ENCODE results near the gene DNAJC16.
"Not testable (repeated sequence)": the region's sequence is repeated elsewhere in the genome, so short reads cannot be mapped to it uniquely, and the experiment has no call there.

DNAJC16 gene

DNA sequence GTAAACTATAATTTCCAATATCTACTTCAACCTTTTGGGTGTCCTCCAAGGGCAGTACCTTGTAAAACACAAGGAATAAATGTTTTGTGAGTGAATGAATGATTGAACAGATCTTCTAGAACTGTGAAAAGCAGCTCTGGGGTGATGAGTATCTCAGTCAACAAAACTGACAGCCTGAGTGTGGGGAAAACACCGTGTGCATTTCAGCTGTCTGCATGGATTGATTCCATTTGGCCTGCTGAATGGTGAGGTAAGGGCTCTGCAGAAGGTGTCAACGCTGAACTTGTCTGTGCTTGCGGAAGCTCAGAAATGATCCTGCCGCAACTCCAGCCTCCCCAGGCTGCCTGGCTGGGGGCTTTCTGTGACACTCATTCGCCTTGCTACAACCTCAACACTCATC lies 65.6 kb downstream of the DNAJC16 start:
- 85% methylated on average over 5 of the region's 5 CpGs for WGBS
- no peaks in the 10 kb centered on the region for H3K4me1 ChIP-seq (ENCODE audit: insufficient read depth, low read length)

DNA sequence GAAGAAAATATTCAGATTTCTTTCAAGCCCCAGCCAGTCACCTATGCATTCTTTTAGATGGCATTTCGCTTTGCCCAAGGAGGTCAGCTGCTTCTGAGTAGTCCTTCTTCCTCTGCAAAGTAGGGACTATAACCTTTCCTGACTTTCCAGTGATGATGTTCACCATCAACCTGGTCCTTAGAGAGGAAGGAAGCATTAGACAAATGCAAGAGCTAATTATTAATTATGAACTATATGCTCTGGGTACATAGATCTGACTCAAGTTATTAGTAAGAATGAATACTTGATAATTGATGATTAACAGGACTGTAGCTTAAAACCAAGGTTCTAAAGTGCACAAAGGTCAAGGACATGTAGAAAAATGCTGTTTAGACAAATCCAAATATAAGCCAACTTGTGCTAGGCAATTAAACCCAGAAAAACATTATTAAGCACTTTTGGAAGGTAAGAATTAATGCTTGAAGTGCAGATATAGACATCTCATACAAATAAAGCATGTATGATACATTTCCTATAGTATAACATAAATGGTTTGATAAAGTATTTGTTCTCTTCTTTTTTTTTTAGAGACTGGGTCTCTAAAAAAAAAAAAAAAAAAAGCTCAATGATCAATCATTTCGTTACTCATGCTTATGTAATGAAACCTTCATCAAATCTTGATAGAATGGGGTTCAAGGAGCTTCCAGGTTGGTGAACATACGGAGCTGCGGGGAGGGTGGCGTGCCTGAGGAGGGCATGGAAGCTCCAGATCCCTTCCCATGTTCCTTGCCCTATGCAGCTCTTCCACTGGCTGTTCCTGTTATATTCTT lies 69.4 kb downstream of the DNAJC16 start:
- WGBS: 96% methylated on average over 4 of the region's 5 CpGs
- H3K9me3 ChIP-seq (ENCODE audit: insufficient read depth, low read depth, low read length): no peaks in the 10 kb centered on the region

More for the DNA sequence above, 65.6 kb downstream of the DNAJC16 start:
- peaks cover 3% of the 10 kb centered on the region; the same call in 1 of the 2 replicates for H3K36me3 ChIP-seq (ENCODE audit: insufficient read depth, low read length)
- no peaks in the 10 kb centered on the region for H3K27me3 ChIP-seq (ENCODE audit: insufficient read depth, low read length)
- no peak overlapping the region for H3K4me3 ChIP-seq (ENCODE audit: low read length)
- H3K9ac ChIP-seq (ENCODE audit: low read depth, low read length): no peak overlapping the region
- no peak overlapping the region for H3K27ac ChIP-seq (ENCODE audit: low read depth, low read length)
- H3K9me3 ChIP-seq (ENCODE audit: insufficient read depth, low read depth, low read length): no peaks in the 10 kb centered on the region

DNA sequence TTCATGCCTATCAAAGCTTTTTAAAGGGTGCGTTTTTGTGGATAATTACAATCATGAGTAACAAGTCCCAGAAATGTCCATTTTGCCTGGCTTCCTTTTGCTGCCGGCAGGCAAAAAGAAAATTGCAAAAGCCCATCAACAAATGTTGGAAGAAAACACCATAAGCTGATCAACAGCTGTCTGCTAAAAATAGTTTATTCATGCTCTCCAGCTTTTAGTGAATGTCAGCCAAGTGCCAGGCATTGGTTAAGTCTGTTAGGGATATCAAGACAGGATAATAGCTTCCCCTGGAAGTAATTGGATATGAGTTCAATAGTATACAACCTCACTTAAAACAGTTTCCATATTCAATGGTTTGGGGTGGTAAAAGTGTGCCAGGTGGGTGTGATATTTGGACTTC lies 71.8 kb downstream of the DNAJC16 start:
- no peaks in the 10 kb centered on the region for H3K36me3 ChIP-seq (ENCODE audit: insufficient read depth, low read length)
- H3K4me3 ChIP-seq (ENCODE audit: low read length): no peak overlapping the region
- 97% methylated on average over 2 of the region's 2 CpGs for WGBS

More for the DNA sequence above, 69.4 kb downstream of the DNAJC16 start:
- Histone ChIP-seq H3K36me3 (ENCODE audit: insufficient read depth, low read length) (no peaks in the 10 kb centered on the region), H3K4me3 (ENCODE audit: low read length) (no peak overlapping the region), H3K9ac (ENCODE audit: low read depth, low read length) (no peak overlapping the region), H3K27me3 (ENCODE audit: insufficient read depth, low read length) (0 out of 2 replicates have a peak, but pooled peaks cover 2% of the 10 kb centered on the region), H3K4me1 (ENCODE audit: insufficient read depth, low read length) (no peaks in the 10 kb centered on the region), H3K27ac (ENCODE audit: low read depth, low read length) (no peak overlapping the region)

DNA sequence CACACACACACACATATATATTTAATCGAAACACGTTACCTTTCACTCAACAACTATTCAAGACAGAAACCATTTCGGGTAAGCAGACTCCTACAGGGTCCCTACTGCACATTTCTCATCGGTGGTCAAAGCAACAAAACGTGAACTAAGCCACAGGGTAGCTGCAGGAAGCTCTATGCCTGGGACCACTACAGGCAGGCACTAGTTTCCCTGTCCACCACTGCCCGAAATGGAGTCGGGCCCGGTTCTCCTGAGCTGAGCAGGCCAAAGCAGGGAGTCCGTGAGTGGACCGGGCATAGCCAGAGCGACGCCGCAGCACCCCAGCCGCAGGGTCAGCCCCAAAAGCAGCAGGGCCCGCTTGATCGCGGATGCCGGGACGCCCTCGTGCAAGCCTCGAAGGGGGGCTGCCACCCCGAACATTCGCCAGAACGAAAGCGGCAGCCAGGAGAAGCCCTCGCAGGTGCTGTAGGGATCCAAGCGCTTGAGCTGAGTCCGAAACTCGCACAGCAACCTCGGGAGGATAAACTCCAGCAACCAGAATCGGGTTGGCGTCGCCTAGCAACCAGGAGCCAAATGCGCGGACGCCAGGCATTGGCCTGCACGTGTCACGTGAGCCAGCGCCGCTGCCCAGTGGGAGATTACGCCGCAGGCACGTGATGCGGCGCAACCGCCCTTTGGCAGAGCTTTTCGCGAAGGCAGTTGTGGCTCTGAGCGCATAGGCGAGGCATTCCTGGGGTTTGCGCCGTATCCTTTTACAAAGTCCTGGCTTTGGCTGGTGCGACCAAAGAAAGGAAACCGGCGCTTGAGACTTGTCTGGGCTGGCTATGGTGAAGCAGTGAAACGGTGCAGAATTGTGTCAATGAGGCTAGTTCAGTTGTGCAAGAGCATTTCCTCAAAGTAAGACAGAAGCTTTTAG lies 76.7 kb downstream of the DNAJC16 start:
- Histone ChIP-seq H3K27ac (ENCODE audit: low read depth, low read length) (no peak overlapping the region), H3K4me3 (ENCODE audit: low read length) (peak overlapping the region; percentile 57), H3K36me3 (ENCODE audit: insufficient read depth, low read length) (no peaks in the 10 kb centered on the region), H3K4me1 (ENCODE audit: insufficient read depth, low read length) (no peaks in the 10 kb centered on the region), H3K27me3 (ENCODE audit: insufficient read depth, low read length) (peaks cover 13% of the 10 kb centered on the region), H3K9ac (ENCODE audit: low read depth, low read length) (peak overlapping the region; percentile 47), H3K9me3 (ENCODE audit: insufficient read depth, low read depth, low read length) (no peaks in the 10 kb centered on the region)
- WGBS: 52% methylated on average over 56 of the region's 56 CpGs

More for the DNA sequence above, 71.8 kb downstream of the DNAJC16 start:
- H3K9me3 ChIP-seq (ENCODE audit: insufficient read depth, low read depth, low read length): no peaks in the 10 kb centered on the region
- H3K9ac ChIP-seq (ENCODE audit: low read depth, low read length): no peak overlapping the region
- H3K27ac ChIP-seq (ENCODE audit: low read depth, low read length): no peak overlapping the region
- no peaks in the 10 kb centered on the region for H3K4me1 ChIP-seq (ENCODE audit: insufficient read depth, low read length)
- H3K27me3 ChIP-seq (ENCODE audit: insufficient read depth, low read length): 0 out of 2 replicates have a peak, but pooled peaks cover 2% of the 10 kb centered on the region

DNA sequence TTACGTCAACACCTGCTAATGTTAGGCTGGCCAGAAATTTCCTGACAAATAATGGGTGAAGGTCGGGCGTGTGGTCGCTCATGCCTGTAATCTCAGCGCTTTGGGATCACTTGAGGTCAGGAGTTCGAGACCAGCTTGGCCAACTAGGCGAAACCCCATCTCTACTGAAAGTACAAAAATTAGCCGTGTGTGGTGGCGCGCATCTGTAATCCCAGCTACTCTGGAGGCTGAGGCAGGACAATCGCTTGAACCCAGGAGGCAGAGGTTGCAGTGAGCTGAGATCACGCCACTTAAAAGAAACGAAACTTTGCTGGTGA lies 77.3 kb downstream of the DNAJC16 start:
- H3K9ac ChIP-seq (ENCODE audit: low read depth, low read length): not testable (repeated sequence)

DNA sequence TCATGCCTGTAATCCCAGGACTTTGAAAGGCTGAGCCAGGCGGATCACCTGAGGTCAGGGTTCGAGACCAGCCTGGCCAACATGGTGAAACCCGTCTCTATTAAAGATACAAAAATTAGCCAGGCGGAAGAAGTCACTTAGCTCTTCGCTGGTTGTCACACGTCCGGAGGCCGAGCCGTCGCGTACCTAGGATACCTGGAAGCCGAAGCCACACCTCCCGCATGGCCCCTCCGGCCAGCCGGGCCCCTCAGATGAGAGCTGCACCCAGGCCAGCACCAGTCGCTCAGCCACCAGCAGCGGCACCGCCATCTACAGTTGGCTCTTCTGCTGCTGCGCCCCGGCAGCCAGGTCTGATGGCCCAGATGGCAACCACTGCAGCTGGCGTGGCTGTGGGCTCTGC lies 77.8 kb downstream of the DNAJC16 start:
- H3K27ac ChIP-seq (ENCODE audit: low read depth, low read length); H3K4me1 ChIP-seq (ENCODE audit: insufficient read depth, low read length); H3K9ac ChIP-seq (ENCODE audit: low read depth, low read length); H3K9me3 ChIP-seq (ENCODE audit: insufficient read depth, low read depth, low read length); H3K36me3 ChIP-seq (ENCODE audit: insufficient read depth, low read length); H3K4me3 ChIP-seq (ENCODE audit: low read length): not testable (repeated sequence)
- 94% methylated on average over 21 of the region's 21 CpGs for WGBS
- H3K27me3 ChIP-seq (ENCODE audit: insufficient read depth, low read length): peaks cover 11% of the 10 kb centered on the region

More for the DNA sequence above, 77.3 kb downstream of the DNAJC16 start:
- H3K4me1 ChIP-seq (ENCODE audit: insufficient read depth, low read length); H3K9me3 ChIP-seq (ENCODE audit: insufficient read depth, low read depth, low read length); H3K27ac ChIP-seq (ENCODE audit: low read depth, low read length); H3K36me3 ChIP-seq (ENCODE audit: insufficient read depth, low read length): not testable (repeated sequence)
- H3K4me3 ChIP-seq (ENCODE audit: low read length): peak overlapping the region; percentile 25
- peaks cover 11% of the 10 kb centered on the region for H3K27me3 ChIP-seq (ENCODE audit: insufficient read depth, low read length)
- WGBS: 94% methylated on average over 13 of the region's 13 CpGs

DNA sequence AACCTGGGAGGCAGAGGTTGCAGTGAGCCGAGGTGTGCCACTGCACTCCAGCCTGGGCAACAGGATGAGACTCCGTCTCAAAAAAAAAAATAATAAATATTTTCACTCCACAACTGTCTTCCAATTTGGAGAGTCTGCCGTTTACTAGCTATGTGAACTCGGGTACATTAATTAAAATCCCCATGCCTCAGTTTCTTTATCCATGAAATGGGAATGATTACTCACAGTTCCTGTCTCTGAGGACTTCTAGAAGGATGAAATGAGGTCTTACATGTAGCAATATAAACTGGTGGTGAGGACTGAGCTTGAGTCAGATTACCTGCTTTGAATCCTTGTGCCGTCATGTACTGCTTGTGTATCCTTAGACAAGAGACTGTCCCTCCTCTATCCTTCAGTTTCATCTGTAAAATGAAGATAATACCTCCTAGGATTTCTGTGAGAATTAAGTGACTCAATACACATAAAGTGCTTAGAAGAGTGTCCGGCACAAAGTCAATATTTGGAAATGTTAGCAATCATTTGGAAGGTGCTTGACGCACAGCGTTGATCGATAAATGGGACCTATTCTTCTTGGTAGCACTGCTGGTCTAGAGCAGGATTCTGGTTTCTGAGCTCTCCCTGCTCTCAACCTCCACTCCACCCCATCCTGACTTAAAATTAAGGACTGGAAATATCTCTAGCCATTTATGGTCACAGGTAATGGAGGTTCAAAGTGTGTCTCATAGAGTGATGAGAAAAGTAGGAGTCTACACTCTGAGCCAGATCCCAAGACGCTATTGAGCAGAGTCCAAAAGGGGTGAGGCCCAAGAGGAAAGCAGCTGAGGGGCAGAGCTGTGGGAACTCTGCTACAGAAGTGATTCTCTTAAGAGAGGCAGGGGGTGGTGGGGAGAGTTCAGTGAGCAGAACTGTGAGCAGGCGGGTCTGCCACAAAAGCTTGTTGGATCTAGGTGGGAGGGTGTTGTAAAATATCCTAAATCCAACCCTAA lies 79.0 kb downstream of the DNAJC16 start:
- Histone ChIP-seq H3K9me3 (ENCODE audit: insufficient read depth, low read depth, low read length) (no peaks in the 10 kb centered on the region), H3K4me3 (ENCODE audit: low read length) (no peak overlapping the region), H3K36me3 (ENCODE audit: insufficient read depth, low read length) (no peaks in the 10 kb centered on the region), H3K27ac (ENCODE audit: low read depth, low read length) (no peak overlapping the region), H3K9ac (ENCODE audit: low read depth, low read length) (no peak overlapping the region), H3K27me3 (ENCODE audit: insufficient read depth, low read length) (peaks cover 11% of the 10 kb centered on the region), H3K4me1 (ENCODE audit: insufficient read depth, low read length) (no peaks in the 10 kb centered on the region)
- whole genome bisulfite sequencing: 89% methylated on average over 11 of the region's 11 CpGs

DNA sequence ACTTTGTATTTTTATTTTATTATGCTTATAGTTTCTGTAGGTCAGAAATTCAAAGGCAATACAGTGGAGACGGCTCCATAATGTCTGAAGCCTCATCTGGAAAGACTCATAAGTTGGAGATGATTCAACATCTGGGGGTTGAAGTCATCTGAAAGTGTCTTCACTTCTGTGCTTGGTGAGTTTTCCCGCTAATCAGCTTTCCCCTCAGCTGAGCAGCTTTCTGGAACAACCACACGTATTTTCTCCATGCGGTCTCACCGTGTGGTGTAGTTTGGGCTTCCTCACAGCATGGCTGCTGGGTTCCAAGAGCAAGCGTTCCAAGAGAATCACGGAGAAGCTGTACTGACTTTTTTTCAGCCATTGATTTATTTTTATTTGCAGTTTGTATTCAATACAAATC lies 83.0 kb downstream of the DNAJC16 start:
- H3K27me3 ChIP-seq (ENCODE audit: insufficient read depth, low read length): peaks cover 3% of the 10 kb centered on the region
- H3K9me3 ChIP-seq (ENCODE audit: insufficient read depth, low read depth, low read length): no peaks in the 10 kb centered on the region
- WGBS: 90% methylated on average over 7 of the region's 7 CpGs
- H3K27ac ChIP-seq (ENCODE audit: low read depth, low read length): no peak overlapping the region
- H3K4me3 ChIP-seq (ENCODE audit: low read length): no peak overlapping the region
- H3K9ac ChIP-seq (ENCODE audit: low read depth, low read length): no peak overlapping the region
- H3K36me3 ChIP-seq (ENCODE audit: insufficient read depth, low read length): no peaks in the 10 kb centered on the region
- H3K4me1 ChIP-seq (ENCODE audit: insufficient read depth, low read length): no peaks in the 10 kb centered on the region

DNA sequence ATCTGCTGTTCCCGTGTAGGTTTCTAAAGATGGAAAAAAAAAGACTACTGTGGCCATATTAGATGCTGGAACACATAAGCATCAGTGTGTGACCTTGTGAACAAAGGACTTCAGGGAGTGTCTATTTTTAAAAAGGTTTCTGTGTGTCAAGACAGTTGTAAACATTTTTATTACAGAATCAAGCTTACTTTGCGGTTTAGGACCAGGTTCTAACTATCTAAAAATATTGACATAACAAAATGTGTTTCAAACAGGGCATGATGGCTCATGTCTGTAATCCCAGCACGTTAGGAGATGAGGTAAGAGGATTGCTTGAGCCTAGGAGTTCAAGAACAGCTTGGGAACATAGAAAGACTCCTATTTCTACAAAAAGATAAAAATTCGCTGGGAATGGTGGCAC lies 83.5 kb downstream of the DNAJC16 start:
- H3K27me3 ChIP-seq (ENCODE audit: insufficient read depth, low read length): peaks cover 3% of the 10 kb centered on the region; the same call in 1 of the 2 replicates
- H3K27ac ChIP-seq (ENCODE audit: low read depth, low read length): no peak overlapping the region
- H3K4me1 ChIP-seq (ENCODE audit: insufficient read depth, low read length): no peaks in the 10 kb centered on the region
- H3K9ac ChIP-seq (ENCODE audit: low read depth, low read length): no peak overlapping the region
- H3K9me3 ChIP-seq (ENCODE audit: insufficient read depth, low read depth, low read length): no peaks in the 10 kb centered on the region
- 89% methylated on average over 3 of the region's 4 CpGs for WGBS
- no peaks in the 10 kb centered on the region for H3K36me3 ChIP-seq (ENCODE audit: insufficient read depth, low read length)
- no peak overlapping the region for H3K4me3 ChIP-seq (ENCODE audit: low read length)

DNA sequence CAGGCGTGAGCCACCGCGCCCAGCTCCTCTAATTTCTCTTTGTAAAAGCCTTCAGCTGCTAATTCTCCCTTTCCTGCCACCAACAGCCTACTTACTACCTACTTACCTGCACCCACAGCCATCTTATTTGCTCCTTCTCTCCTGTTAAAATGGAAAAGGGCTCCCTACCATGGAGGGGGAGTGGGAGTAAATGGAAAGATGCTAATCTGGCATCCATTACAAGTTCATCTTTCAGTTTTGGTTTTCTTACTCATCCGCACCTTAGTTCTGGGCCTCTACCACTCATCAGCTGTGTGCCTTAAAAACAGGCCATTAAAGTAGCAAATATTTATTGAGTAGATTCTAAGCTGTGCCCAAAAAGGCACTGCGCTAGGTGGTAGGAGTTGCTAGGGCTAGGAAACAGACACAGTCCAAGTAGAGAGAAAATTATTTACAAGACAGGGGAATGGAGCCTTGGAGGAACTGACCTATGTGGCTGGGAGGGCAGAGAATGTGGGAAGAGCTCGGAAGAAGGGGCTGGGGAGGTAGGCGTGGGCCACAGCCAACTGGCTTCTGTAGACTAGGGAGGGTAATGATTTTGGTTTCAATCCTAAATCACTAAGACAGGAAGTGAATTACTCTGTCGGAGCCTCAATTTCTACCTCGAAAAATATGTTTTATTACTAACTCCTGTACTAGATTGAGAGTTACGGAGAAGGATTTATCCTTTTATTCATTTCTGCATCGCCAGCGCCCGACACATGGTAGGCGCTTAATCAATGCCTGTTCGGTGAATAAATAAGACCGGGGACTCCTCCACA lies 89.9 kb downstream of the DNAJC16 start:
- 35% methylated on average over 14 of the region's 16 CpGs for WGBS
- H3K9ac ChIP-seq (ENCODE audit: low read depth, low read length): peak overlapping the region; percentile 21; the same call in 1 of the 2 replicates
- no peaks in the 10 kb centered on the region for H3K27me3 ChIP-seq (ENCODE audit: insufficient read depth, low read length)
- H3K27ac ChIP-seq (ENCODE audit: low read depth, low read length): peak overlapping the region; percentile 46
- peaks cover 9% of the 10 kb centered on the region for H3K36me3 ChIP-seq (ENCODE audit: insufficient read depth, low read length)
- H3K9me3 ChIP-seq (ENCODE audit: insufficient read depth, low read depth, low read length): no peaks in the 10 kb centered on the region
- H3K4me3 ChIP-seq (ENCODE audit: low read length): peak overlapping the region; percentile 66
- peaks cover 14% of the 10 kb centered on the region; the same call in 1 of the 2 replicates for H3K4me1 ChIP-seq (ENCODE audit: insufficient read depth, low read length)

Data from HUES64 (cell line).